B cell (primary cell): ENCODE results near the gene HTR4. TPM values are rescaled to one million over a fixed set of nuclear protein-coding genes. Genes with fewer than 3 reads are reported as not detected.
A peak's percentile ranks its signal among the peaks of the same experiment; 100 is the strongest.

Experiments used
- ATAC-seq: fragments of 200-7000 bp; cut with Tn5 transposase; one replicate; pipeline ENCODE4 v1.10.0; 2021; ENCODE audit warnings: low read depth, mild to moderate bottlenecking, moderate number of reproducible peaks, moderate library complexity
- CTCF ChIA-PET: fragments of 350-600 bp; sonication (Branson Sonifier 250); formaldehyde crosslinking; loops from one replicate; lab custom pipeline; 2021; ENCODE audit warnings: antibody characterized with exemption, inconsistent platforms; lab: Charles Lee
- POLR2A ChIA-PET: fragments of 350-600 bp; sonication (Branson Sonifier 250); formaldehyde crosslinking; loops from one replicate; lab custom pipeline; 2021; ENCODE audit warnings: antibody characterized with exemption; lab: Charles Lee
- DNase-seq: peaks from one replicate; pipeline ENCODE4 v3.0.0; 2013
- H2AFZ ChIP-seq: 2 replicates; pipeline ENCODE4 v1.6.1; 2012; ENCODE audit warnings: mild to moderate bottlenecking, low read depth, low read length; ENCODE audit not compliant: insufficient read depth, poor library complexity, severe bottlenecking
- H3K27ac ChIP-seq, 2 donors: 1 replicate in 1 of 2; 2 replicates in 1 of 2; pipeline ENCODE4 v1.5.1; 2012 to 2013; ENCODE audit warnings: low read length in 2 of 2, mild to moderate bottlenecking in 2 of 2, moderate library complexity in 1 of 2
- H3K27me3 ChIP-seq, 4 experiments: fragments of 200-600 bp in 1 of 4; sonication (generic) in 1 of 4; replicated peaks in 1 of 4; 1 replicate in 2 of 4; 2 replicates in 2 of 4; pipeline versions ENCODE4 v1.6.1 to v1.7.0; 2013 to 2016; ENCODE audit warnings: low read length in 3 of 4, mild to moderate bottlenecking in 2 of 4, mixed read lengths in 1 of 4, moderate library complexity in 1 of 4; ENCODE audit not compliant: insufficient read depth in 4 of 4, control insufficient read depth in 3 of 4; ENCODE audit errors: control extremely low read depth in 1 of 4
- H3K36me3 ChIP-seq, 2 experiments: replicated peaks in 1 of 2; 1 replicate in 1 of 2; 2 replicates in 1 of 2; pipeline versions ENCODE4 v1.6.1 to v1.7.1; 2013; ENCODE audit warnings: low read length in 1 of 2; ENCODE audit not compliant: insufficient read depth in 2 of 2, control insufficient read depth in 1 of 2; ENCODE audit errors: control extremely low read depth in 1 of 2, extremely low read depth in 1 of 2
- H3K4me1 ChIP-seq, 2 donors: fragments of 200-600 bp in 1 of 2; sonication (generic) in 1 of 2; 1 replicate in 1 of 2; 2 replicates in 1 of 2; pipeline versions ENCODE4 v1.5.1 to v1.6.1; 2013 to 2017; ENCODE audit warnings: low read length in 2 of 2; ENCODE audit not compliant: control insufficient read depth in 2 of 2, insufficient read depth in 2 of 2
- H3K4me2 ChIP-seq: replicated peaks from 2 replicates; pipeline ENCODE3; 2012; ENCODE audit warnings: mild to moderate bottlenecking, low read depth, low read length; ENCODE audit not compliant: poor library complexity, severe bottlenecking
- H3K4me3 ChIP-seq, 5 experiments: fragments of 200-600 bp in 1 of 5; sonication (generic) in 1 of 5; 1 replicate in 3 of 5; 2 replicates in 2 of 5; pipeline versions ENCODE4 v1.5.1 to v1.7.0; 2011 to 2016; ENCODE audit warnings: low read length in 4 of 5, mild to moderate bottlenecking in 4 of 5, low read depth in 2 of 5, control low read depth in 1 of 5, moderate library complexity in 1 of 5; ENCODE audit not compliant: insufficient read depth in 1 of 5; ENCODE audit errors: control extremely low read depth in 1 of 5, extremely low read depth in 1 of 5
- H3K79me2 ChIP-seq: fragments of 200-600 bp; sonication (generic); one replicate; pipeline ENCODE4 v1.6.0; 2016; ENCODE audit warnings: low read length; ENCODE audit not compliant: control insufficient read depth, insufficient read depth
- H3K9ac ChIP-seq: fragments of 200-600 bp; sonication (generic); 2 replicates; pipeline ENCODE4 v1.6.1; 2017; ENCODE audit warnings: mild to moderate bottlenecking, low read length, moderate library complexity
- H3K9me3 ChIP-seq, 3 donors: one replicate each; pipeline versions ENCODE4 v1.6.1 to v1.7.1; 2013; ENCODE audit warnings: low read length in 2 of 3; ENCODE audit not compliant: control insufficient read depth in 2 of 3, insufficient read depth in 1 of 3; ENCODE audit errors: control extremely low read depth in 1 of 3
- H4K20me1 ChIP-seq: 2 replicates; pipeline ENCODE4 v1.6.0; 2012; ENCODE audit warnings: mild to moderate bottlenecking, low read length; ENCODE audit not compliant: insufficient read depth, control insufficient read depth, poor library complexity, severe bottlenecking
- H3K27ac Mint-ChIP-seq: one replicate; pipeline ENCODE4 v1.8.0; 2021; ENCODE audit warnings: mixed read lengths
- H3K27me3 Mint-ChIP-seq: one replicate; pipeline ENCODE4 v1.8.0; 2021; ENCODE audit warnings: mixed read lengths
- H3K4me1 Mint-ChIP-seq: one replicate; pipeline ENCODE4 v1.8.0; 2021; ENCODE audit warnings: mixed read lengths
- H3K4me3 Mint-ChIP-seq: one replicate; pipeline ENCODE4 v1.8.0; 2021; ENCODE audit warnings: mixed read lengths
- H3K9me3 Mint-ChIP-seq: one replicate; pipeline ENCODE4 v1.8.0; 2022; ENCODE audit warnings: mixed read lengths; ENCODE audit not compliant: insufficient read depth
- EZH2 ChIP-seq: IDR thresholded peaks from 2 replicates; pipeline ENCODE4 v1.6.1; 2012; ENCODE audit warnings: borderline replicate concordance, low read depth, mild to moderate bottlenecking, moderate library complexity, low read length; ENCODE audit not compliant: insufficient read depth, poor library complexity, severe bottlenecking
- WGBS: methylation state at CpG from one replicate; pipeline ENCODE4 v1.1.5; 2013; ENCODE audit warnings: missing lambda C conversion rate; ENCODE audit not compliant: insufficient coverage; 5-methylcytosine and 5-hydroxymethylcytosine counted together
- intact Hi-C: fragments of 100-400 bp; cut with micrococcal nuclease; formaldehyde crosslinking; loops from one replicate; pipeline ENCODE4 v1.10.0; 2022
- polyA plus RNA-seq: library from polyadenylated mRNA; depleted of rRNA; stranded (reverse); fragments of >200 nt; gene quantifications from 2 replicates; pipeline ENCODE4 v1.2.3, GENCODE V29; 2012
- total RNA-seq, 2 donors: library from RNA; stranded (reverse); fragments of 120-200 nt in 1 of 2; gene quantifications; 1 replicate in 1 of 2; 2 replicates in 1 of 2; pipeline versions ENCODE4 v1.2.3 to v1.2.4, GENCODE V29; 2013 to 2022
- TF ChIP-seq, protein P1 (sequence below): fragments of 200-600 bp; IDR thresholded peaks from one replicate; pipeline ENCODE4 v1.8.0; 2022; ENCODE audit warnings: antibody characterized with exemption, mild to moderate bottlenecking

HTR4 gene
- total and polyA plus RNA-seq, 2 donors (not counting 1 experiment from before 2014, with no cell fraction given) = not detected

DNA sequence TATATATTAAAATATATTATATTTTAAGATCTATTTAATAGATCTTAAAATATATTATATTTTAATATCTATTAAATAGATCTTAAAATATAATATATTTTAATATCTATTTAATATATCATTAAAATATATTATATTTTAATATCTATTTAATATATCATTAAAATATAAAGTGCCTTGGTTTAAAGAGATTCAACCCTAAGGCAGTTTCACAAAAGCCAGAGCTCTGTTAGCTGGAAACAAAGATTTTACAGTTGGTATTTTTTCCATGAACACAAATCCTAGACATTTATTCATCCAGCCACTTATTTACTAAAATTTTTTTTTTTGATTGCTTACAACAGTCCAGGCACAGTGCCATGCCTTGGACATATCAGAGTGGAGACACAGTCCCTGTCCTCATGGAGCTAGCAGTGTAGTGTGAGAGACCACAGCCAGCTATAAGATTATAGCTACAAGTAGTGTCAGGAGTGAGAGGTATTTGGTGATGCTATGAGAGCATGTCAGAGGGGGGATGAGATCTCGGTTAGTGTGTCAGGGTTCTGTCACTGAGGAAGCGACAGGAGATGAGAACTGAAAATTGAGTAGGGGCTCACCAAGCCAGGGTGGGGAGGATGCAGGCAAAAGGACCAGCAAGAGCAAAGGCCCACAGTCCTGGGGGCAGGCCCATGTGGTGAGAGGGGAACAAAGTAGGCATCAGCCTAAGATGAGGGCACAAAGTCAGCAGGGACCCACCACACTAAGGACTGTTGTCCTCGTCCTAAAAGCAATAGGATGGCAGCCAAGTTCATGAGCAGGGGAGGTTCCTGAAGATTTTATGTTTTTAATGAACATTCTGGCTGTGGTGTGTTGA, 196.1 kb downstream of the HTR4 start:
- peaks cover 27% of the 10 kb centered on the region for H3K27me3 Mint-ChIP-seq
- CTCF ChIA-PET = interaction anchor here (0.6 to 1.3 kb wide), 3 partner anchors 14 to 249 kb away, joined by 3 read pairs; no protein-coding TSS in a partner anchor
- no peak overlapping the region for H3K9ac ChIP-seq
- intact Hi-C loops = no loop called here
- no peaks in the 10 kb centered on the region for H4K20me1 ChIP-seq
- H3K9me3 ChIP-seq = no peaks in the 10 kb centered on the region
- H2AFZ ChIP-seq = no peak overlapping the region
- peaks cover 0 to 16% (median 2%) of the 10 kb centered on the region in 4 experiments for H3K27me3 ChIP-seq
- TF ChIP-seq EZH2 = no peak
- TF ChIP-seq, protein P1, sequence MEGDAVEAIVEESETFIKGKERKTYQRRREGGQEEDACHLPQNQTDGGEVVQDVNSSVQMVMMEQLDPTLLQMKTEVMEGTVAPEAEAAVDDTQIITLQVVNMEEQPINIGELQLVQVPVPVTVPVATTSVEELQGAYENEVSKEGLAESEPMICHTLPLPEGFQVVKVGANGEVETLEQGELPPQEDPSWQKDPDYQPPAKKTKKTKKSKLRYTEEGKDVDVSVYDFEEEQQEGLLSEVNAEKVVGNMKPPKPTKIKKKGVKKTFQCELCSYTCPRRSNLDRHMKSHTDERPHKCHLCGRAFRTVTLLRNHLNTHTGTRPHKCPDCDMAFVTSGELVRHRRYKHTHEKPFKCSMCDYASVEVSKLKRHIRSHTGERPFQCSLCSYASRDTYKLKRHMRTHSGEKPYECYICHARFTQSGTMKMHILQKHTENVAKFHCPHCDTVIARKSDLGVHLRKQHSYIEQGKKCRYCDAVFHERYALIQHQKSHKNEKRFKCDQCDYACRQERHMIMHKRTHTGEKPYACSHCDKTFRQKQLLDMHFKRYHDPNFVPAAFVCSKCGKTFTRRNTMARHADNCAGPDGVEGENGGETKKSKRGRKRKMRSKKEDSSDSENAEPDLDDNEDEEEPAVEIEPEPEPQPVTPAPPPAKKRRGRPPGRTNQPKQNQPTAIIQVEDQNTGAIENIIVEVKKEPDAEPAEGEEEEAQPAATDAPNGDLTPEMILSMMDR = no peak
- no peak overlapping the region for H3K4me2 ChIP-seq
- H3K4me1 Mint-ChIP-seq = no peaks in the 10 kb centered on the region
- no peak for DNase-seq
- no peak overlapping the region for H3K27ac Mint-ChIP-seq
- no peak overlapping the region for H3K27ac ChIP-seq
- H3K4me3 Mint-ChIP-seq = no peak overlapping the region
- POLR2A ChIA-PET = no interaction called here
- H3K9me3 Mint-ChIP-seq = no peaks in the 10 kb centered on the region
- H3K36me3 ChIP-seq = no peaks in the 10 kb centered on the region
- no peaks in the 10 kb centered on the region for H3K4me1 ChIP-seq
- no peak overlapping the region for H3K4me3 ChIP-seq
- WGBS = 100% methylated on average over 3 of the region's 3 CpGs
- no peak for ATAC-seq
- H3K79me2 ChIP-seq = no peaks in the 10 kb centered on the region

DNA sequence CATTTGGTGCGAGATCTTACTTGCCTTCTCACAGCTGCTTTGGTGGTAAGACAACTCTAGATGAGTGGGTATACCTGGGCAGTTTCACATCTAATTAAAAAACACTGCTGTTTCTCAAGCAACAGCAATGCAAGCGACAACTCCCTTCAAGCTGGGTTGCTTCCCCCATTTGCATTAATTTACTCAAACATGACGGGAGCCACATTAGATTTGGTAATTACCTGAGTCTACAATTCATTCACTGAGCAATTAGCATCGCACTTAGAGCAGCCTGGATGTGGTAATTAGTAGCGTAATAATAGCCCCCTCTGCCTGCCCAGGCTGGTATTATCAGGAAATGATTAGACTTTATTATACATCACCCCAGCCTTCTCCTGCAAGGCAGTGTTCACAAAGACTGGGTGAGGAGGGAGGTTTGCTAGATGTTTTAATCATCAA, 197.1 kb downstream of the HTR4 start:
- ATAC-seq (peak; percentile 41), DNase-seq (peak; percentile 48)
- intact Hi-C loops = loop anchor here (2.0 kb wide), 1 partner anchor 166 kb away; no protein-coding TSS in a partner anchor
- Histone ChIP-seq H3K27ac (no peak overlapping the region), H3K9me3 (no peaks in the 10 kb centered on the region), H3K9ac (no peak overlapping the region), H3K27me3 (peaks cover 0 to 16% (median 2%) of the 10 kb centered on the region in 4 experiments), H3K4me2 (no peak overlapping the region), H3K4me1 (no peaks in the 10 kb centered on the region), H4K20me1 (no peaks in the 10 kb centered on the region), H3K4me3 (no peak overlapping the region), H2AFZ (no peak overlapping the region), H3K36me3 (no peaks in the 10 kb centered on the region), H3K79me2 (no peaks in the 10 kb centered on the region)
- H3K9me3 Mint-ChIP-seq = no peaks in the 10 kb centered on the region
- peaks cover 27% of the 10 kb centered on the region for H3K27me3 Mint-ChIP-seq
- CTCF ChIA-PET = interaction anchor here (1.0 to 1.3 kb wide), 4 partner anchors 12 to 597 kb away, joined by 3 to 5 read pairs (median 4); no protein-coding TSS in a partner anchor
- 29% methylated on average over 1 of the region's 5 CpGs for WGBS
- no peak overlapping the region for H3K27ac Mint-ChIP-seq
- POLR2A ChIA-PET = no interaction called here
- no peak for TF ChIP-seq EZH2
- TF ChIP-seq, protein P1 = peak; percentile 68
- H3K4me3 Mint-ChIP-seq = no peak overlapping the region
- no peaks in the 10 kb centered on the region for H3K4me1 Mint-ChIP-seq
